Neural crest cell (in vitro differentiated cells): ENCODE data around the gene NFIC. TPM values are rescaled to one million over a fixed set of nuclear protein-coding genes. Genes with fewer than 3 reads are reported as not detected.

Experiments used
- DNase-seq: peaks from one replicate; pipeline ENCODE4 v3.0.0; 2021; ENCODE audit warnings: low read depth, mixed read lengths, low spot score
- H3K27ac Mint-ChIP-seq: one replicate; pipeline ENCODE4 v1.8.0; 2021; ENCODE audit warnings: mild to moderate bottlenecking, mixed read lengths; ENCODE audit not compliant: unreplicated experiment
- H3K27me3 Mint-ChIP-seq: 2 replicates; pipeline ENCODE4 v1.8.0; 2021; ENCODE audit warnings: low read depth, mild to moderate bottlenecking, mixed read lengths
- H3K36me3 Mint-ChIP-seq: 2 replicates; pipeline ENCODE4 v1.8.0; 2021; ENCODE audit warnings: low read depth, mild to moderate bottlenecking, mixed read lengths
- H3K4me1 Mint-ChIP-seq: 2 replicates; pipeline ENCODE4 v1.8.0; 2021; ENCODE audit warnings: mixed read lengths
- H3K4me3 Mint-ChIP-seq: one replicate; pipeline ENCODE4 v1.8.0; 2021; ENCODE audit warnings: mild to moderate bottlenecking, mixed read lengths
- H3K9me3 Mint-ChIP-seq: 2 replicates; pipeline ENCODE4 v1.8.0; 2021; ENCODE audit warnings: mixed read lengths
- CTCF ChIP-seq: fragments of 200-600 bp; sonication (generic); conservative IDR thresholded peaks from 2 replicates; pipeline ENCODE4 v1.5.0; 2021; ENCODE audit warnings: antibody characterized with exemption, mild to moderate bottlenecking
- total RNA-seq: library from RNA; stranded (reverse); gene quantifications from 2 replicates; pipeline ENCODE4 v1.2.1, GENCODE V29; 2021

The NFIC gene
- total RNA-seq, 1 donor from 2014 or later = 4.1 TPM

GRCh38 chr19:3514930-3515329, 148.5 kb downstream of the NFIC start:
- H3K4me1 Mint-ChIP-seq = no peaks in the 10 kb centered on the region
- no peak overlapping the region for H3K4me3 Mint-ChIP-seq
- no peak for DNase-seq
- no peak overlapping the region for H3K27ac Mint-ChIP-seq
- H3K27me3 Mint-ChIP-seq = no peaks in the 10 kb centered on the region
- H3K36me3 Mint-ChIP-seq = no peaks in the 10 kb centered on the region
- H3K9me3 Mint-ChIP-seq = no peaks in the 10 kb centered on the region
- no peak for TF ChIP-seq CTCF

- no peaks in the 10 kb centered on the region for H3K4me1 Mint-ChIP-seq
- H3K27me3 Mint-ChIP-seq = no peaks in the 10 kb centered on the region
- no peak overlapping the region for H3K4me3 Mint-ChIP-seq
- H3K36me3 Mint-ChIP-seq = peaks cover under 1% of the 10 kb centered on the region
- TF ChIP-seq CTCF = no peak
- peak overlapping the region; percentile 43 for H3K27ac Mint-ChIP-seq
- H3K9me3 Mint-ChIP-seq = no peaks in the 10 kb centered on the region
- DNase-seq = no peak
Observed at GRCh38 chr19:3515891-3516422, 149.6 kb downstream of the NFIC start.

- no peaks in the 10 kb centered on the region for H3K4me1 Mint-ChIP-seq
- H3K36me3 Mint-ChIP-seq = peaks cover 3% of the 10 kb centered on the region
- no peak overlapping the region for H3K4me3 Mint-ChIP-seq
- DNase-seq = no peak
- TF ChIP-seq CTCF = no peak
- no peaks in the 10 kb centered on the region for H3K27me3 Mint-ChIP-seq
- no peak overlapping the region for H3K27ac Mint-ChIP-seq
- no peaks in the 10 kb centered on the region for H3K9me3 Mint-ChIP-seq
Observed at GRCh38 chr19:3516675-3517207, 150.4 kb downstream of the NFIC start.

- H3K9me3 Mint-ChIP-seq = no peaks in the 10 kb centered on the region
- TF ChIP-seq CTCF = no peak
- H3K4me1 Mint-ChIP-seq = no peaks in the 10 kb centered on the region
- H3K4me3 Mint-ChIP-seq = no peak overlapping the region
- peaks cover 3% of the 10 kb centered on the region for H3K36me3 Mint-ChIP-seq
- H3K27ac Mint-ChIP-seq = no peak overlapping the region
- no peaks in the 10 kb centered on the region for H3K27me3 Mint-ChIP-seq
- DNase-seq = no peak
Observed at GRCh38 chr19:3517638-3518037, 151.3 kb downstream of the NFIC start.

- H3K4me3 Mint-ChIP-seq = no peak overlapping the region
Observed at GRCh38 chr19:3518255-3518654, 151.9 kb downstream of the NFIC start.

More at GRCh38 chr19:3518255-3518654, 151.9 kb downstream of the NFIC start:
- H3K27me3 Mint-ChIP-seq = no peaks in the 10 kb centered on the region
- TF ChIP-seq CTCF = no peak
- no peaks in the 10 kb centered on the region for H3K4me1 Mint-ChIP-seq
- no peaks in the 10 kb centered on the region for H3K9me3 Mint-ChIP-seq
- H3K27ac Mint-ChIP-seq = no peak overlapping the region
- peaks cover 3% of the 10 kb centered on the region for H3K36me3 Mint-ChIP-seq
- DNase-seq = no peak
